Measurements from ENCODE around the gene NEK6. TPM values are rescaled to one million over a fixed set of nuclear protein-coding genes. Genes with fewer than 3 reads are reported as not detected.

The NEK6 gene
- total and polyA plus RNA-seq, 10 of the 15 experiments (the other 5 are each of a cell fraction or from before 2014, with no cell fraction given): 31.3 to 161 (median 89.2) TPM

DNA sequence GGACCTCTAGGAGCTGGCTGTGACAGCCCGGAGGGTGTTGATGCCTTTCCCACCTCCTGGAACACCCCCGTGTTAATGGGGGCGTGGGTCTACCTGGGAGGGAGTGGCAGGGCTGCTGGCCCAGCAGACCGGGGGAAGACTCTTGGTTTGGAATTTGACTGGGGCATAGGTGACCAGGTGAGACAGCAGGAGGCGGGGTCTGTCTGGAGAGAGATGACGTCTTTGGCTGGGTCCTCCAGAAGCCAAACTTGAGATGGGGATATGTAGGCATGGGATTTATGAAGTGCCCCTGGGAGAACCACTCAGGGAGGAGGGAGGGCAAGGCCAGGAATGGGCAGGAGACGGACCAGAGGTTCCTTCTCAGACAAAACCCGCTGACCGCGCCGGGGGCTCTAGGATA lies 42.6 kb downstream of the NEK6 start:
- no peak for ATAC-seq
- no peaks in the 10 kb centered on the region for H3K9me3 ChIP-seq (replicated peaks; ENCODE audit: control insufficient read depth, insufficient read depth, low read length)
- BruUV-seq (replicated peaks): no TSS peak
- peaks cover 36 to 41% of the 10 kb centered on the region in 2 experiments for H3K36me3 ChIP-seq (ENCODE audit: control insufficient read depth in 2 of 2, insufficient read depth in 2 of 2, low read length in 1 of 2)
- intact Hi-C loops (cut with micrococcal nuclease; ENCODE audit: unreplicated experiment): no loop called here
- no peaks in the 10 kb centered on the region for H3K27me3 ChIP-seq (replicated peaks in 1 of 2; ENCODE audit: control insufficient read depth in 2 of 2, insufficient read depth in 2 of 2, low read length in 1 of 2)
- H3K4me1 ChIP-seq (ENCODE audit: control insufficient read depth, insufficient read depth, low read length): peaks cover 24% of the 10 kb centered on the region
- 85% methylated on average over 11 of the region's 11 CpGs for WGBS (ENCODE audit: insufficient coverage, insufficient replicate concordance, low lambda C conversion rate, missing lambda C conversion rate)
- no peak overlapping the region for H2AFZ ChIP-seq (ENCODE audit: control insufficient read depth, low read depth, low read length)
- H3K4me3 ChIP-seq: no peak overlapping the region
- ChIA-PET RAD21 (ENCODE audit: unreplicated experiment) (no interaction called here), SMC1A (ENCODE audit: uncharacterized antibody, unreplicated experiment) (no interaction called here), CTCF (no interaction called here), POLR2A (no interaction called here)
- peaks cover 70% of the 10 kb centered on the region for H3K79me2 ChIP-seq (ENCODE audit: control insufficient read depth, insufficient read depth, low read length)
- H3K27ac ChIP-seq (ENCODE audit: control insufficient read depth, insufficient read depth): no peak overlapping the region
- in situ Hi-C loops (cut with MboI): no loop called here
- H4K20me1 ChIP-seq (ENCODE audit: control insufficient read depth, insufficient read depth): peaks cover 54% of the 10 kb centered on the region
- no peak overlapping the region for H3K9ac ChIP-seq (ENCODE audit: control insufficient read depth, insufficient read depth, low read length)
- DNase-seq (ENCODE audit: low read depth, low spot score): no peak
- FAIRE-seq: no peak
- no peak for TF ChIP-seq ETV6 (conservative IDR thresholded peaks at IDR 0.05 in 1 of 2, IDR thresholded peaks at IDR 0.05 in 1 of 2; ENCODE audit: borderline replicate concordance in 1 of 2, low read depth in 1 of 2)
- TF ChIP-seq, protein P1, sequence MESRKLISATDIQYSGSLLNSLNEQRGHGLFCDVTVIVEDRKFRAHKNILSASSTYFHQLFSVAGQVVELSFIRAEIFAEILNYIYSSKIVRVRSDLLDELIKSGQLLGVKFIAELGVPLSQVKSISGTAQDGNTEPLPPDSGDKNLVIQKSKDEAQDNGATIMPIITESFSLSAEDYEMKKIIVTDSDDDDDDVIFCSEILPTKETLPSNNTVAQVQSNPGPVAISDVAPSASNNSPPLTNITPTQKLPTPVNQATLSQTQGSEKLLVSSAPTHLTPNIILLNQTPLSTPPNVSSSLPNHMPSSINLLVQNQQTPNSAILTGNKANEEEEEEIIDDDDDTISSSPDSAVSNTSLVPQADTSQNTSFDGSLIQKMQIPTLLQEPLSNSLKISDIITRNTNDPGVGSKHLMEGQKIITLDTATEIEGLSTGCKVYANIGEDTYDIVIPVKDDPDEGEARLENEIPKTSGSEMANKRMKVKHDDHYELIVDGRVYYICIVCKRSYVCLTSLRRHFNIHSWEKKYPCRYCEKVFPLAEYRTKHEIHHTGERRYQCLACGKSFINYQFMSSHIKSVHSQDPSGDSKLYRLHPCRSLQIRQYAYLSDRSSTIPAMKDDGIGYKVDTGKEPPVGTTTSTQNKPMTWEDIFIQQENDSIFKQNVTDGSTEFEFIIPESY (IDR thresholded peaks at IDR 0.05): no peak
- H3K4me2 ChIP-seq (ENCODE audit: control insufficient read depth, insufficient read depth): no peak overlapping the region

DNA sequence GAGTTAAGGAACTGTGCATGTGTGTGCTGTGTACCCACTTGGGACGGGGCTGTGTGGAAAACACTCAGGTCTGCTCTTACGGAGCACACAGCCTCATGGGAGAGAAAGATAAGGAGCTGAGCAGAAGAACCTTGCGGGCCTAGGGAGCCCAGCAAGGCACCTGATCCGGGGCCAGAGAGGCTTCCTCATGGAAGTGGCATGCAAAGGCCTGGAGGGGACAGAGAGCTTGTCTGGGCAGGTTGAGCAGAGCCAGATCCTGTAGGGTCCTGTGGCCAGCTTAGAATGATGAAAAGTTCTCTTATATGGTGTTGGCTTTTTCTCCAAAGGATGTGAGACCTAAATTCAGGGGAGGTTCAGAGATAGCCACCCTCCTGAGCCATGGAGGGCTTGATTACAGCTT lies 45.2 kb downstream of the NEK6 start:
- ChIA-PET CTCF (interaction anchor here (0.6 to 1.4 kb wide), 3 partner anchors 10 to 839 kb away, joined by 3 to 5 read pairs (median 4); no protein-coding TSS in a partner anchor), SMC1A (ENCODE audit: uncharacterized antibody, unreplicated experiment) (interaction anchor here (1.1 to 2.3 kb wide), 3 partner anchors 106 to 176 kb away, joined by 3 to 8 read pairs (median 4); no protein-coding TSS in a partner anchor), RAD21 (ENCODE audit: unreplicated experiment) (interaction anchor here (0.6 kb wide), 1 partner anchor 41 kb away, joined by 3 read pairs; no protein-coding TSS in a partner anchor), POLR2A (no interaction called here)
- WGBS (ENCODE audit: insufficient coverage, insufficient replicate concordance, low lambda C conversion rate, missing lambda C conversion rate): 100% methylated on average over 4 of the region's 4 CpGs
- no peak overlapping the region for H3K27ac ChIP-seq (ENCODE audit: control insufficient read depth, insufficient read depth)
- H3K4me2 ChIP-seq (ENCODE audit: control insufficient read depth, insufficient read depth): no peak overlapping the region
- no peaks in the 10 kb centered on the region for H3K9me3 ChIP-seq (replicated peaks; ENCODE audit: control insufficient read depth, insufficient read depth, low read length)
- H3K36me3 ChIP-seq (ENCODE audit: control insufficient read depth in 2 of 2, insufficient read depth in 2 of 2, low read length in 1 of 2): peaks cover 37% of the 10 kb centered on the region in 2 experiments
- in situ Hi-C loops (cut with MboI) (no loop called here), intact Hi-C loops (cut with micrococcal nuclease; ENCODE audit: unreplicated experiment) (no loop called here)
- ATAC-seq (no peak), DNase-seq (ENCODE audit: low read depth, low spot score) (no peak), FAIRE-seq (no peak)
- no peak overlapping the region for H2AFZ ChIP-seq (ENCODE audit: control insufficient read depth, low read depth, low read length)
- H3K27me3 ChIP-seq (replicated peaks in 1 of 2; ENCODE audit: control insufficient read depth in 2 of 2, insufficient read depth in 2 of 2, low read length in 1 of 2): no peaks in the 10 kb centered on the region
- peaks cover 44% of the 10 kb centered on the region for H3K79me2 ChIP-seq (ENCODE audit: control insufficient read depth, insufficient read depth, low read length)
- no peak overlapping the region for H3K9ac ChIP-seq (ENCODE audit: control insufficient read depth, insufficient read depth, low read length)
- peaks cover 38% of the 10 kb centered on the region for H4K20me1 ChIP-seq (ENCODE audit: control insufficient read depth, insufficient read depth)
- BruUV-seq (replicated peaks): no TSS peak
- peaks cover 16% of the 10 kb centered on the region for H3K4me1 ChIP-seq (ENCODE audit: control insufficient read depth, insufficient read depth, low read length)
- H3K4me3 ChIP-seq: no peak overlapping the region
- TF ChIP-seq TBL1XR1 (IDR thresholded peaks at IDR 0.05; ENCODE audit: low read depth, low read length) (no peak), PBX3 (IDR thresholded peaks at IDR 0.05; ENCODE audit: insufficient replicate concordance, low read depth, low read length) (no peak), ZNF207 (IDR thresholded peaks at IDR 0.05; ENCODE audit: borderline replicate concordance) (no peak), CUX1 (IDR thresholded peaks at IDR 0.05; ENCODE audit: insufficient replicate concordance, low read depth, low read length) (no peak), CBX5 (IDR thresholded peaks at IDR 0.05; ENCODE audit: low read depth) (no peak)

Measured in GM12878 (cell line).